H9 (cell line): ENCODE measurements around the gene AFAP1. TPM values are rescaled to one million over a fixed set of nuclear protein-coding genes. Genes with fewer than 3 reads are reported as not detected.

ENCODE experiments used
- DNase-seq: peaks from one replicate; pipeline ENCODE4 v3.0.0-alpha.2; 2017
- H2AFZ ChIP-seq: one replicate; pipeline ENCODE4 v1.6.1; 2013; ENCODE audit warnings: mild to moderate bottlenecking, low read length, control low read depth, moderate library complexity
- H2AK5ac ChIP-seq: 2 replicates; pipeline ENCODE4 v1.6.1; 2013; ENCODE audit warnings: low read length, control low read depth, mixed read lengths; ENCODE audit not compliant: insufficient read length
- H2BK120ac ChIP-seq: one replicate; pipeline ENCODE4 v1.6.1; 2013; ENCODE audit warnings: low read depth, mild to moderate bottlenecking, low read length, control low read depth, inconsistent platforms; ENCODE audit not compliant: poor library complexity, severe bottlenecking
- H2BK12ac ChIP-seq: 2 replicates; pipeline ENCODE4 v1.6.1; 2013; ENCODE audit warnings: low read length, control low read depth, mixed read lengths, low read depth; ENCODE audit not compliant: insufficient read length
- H2BK15ac ChIP-seq: 2 replicates; pipeline ENCODE4 v1.6.1; 2013; ENCODE audit warnings: low read depth, low read length, control low read depth
- H2BK20ac ChIP-seq: one replicate; pipeline ENCODE4 v1.6.1; 2013; ENCODE audit warnings: low read depth, mild to moderate bottlenecking, low read length, control low read depth, inconsistent platforms; ENCODE audit not compliant: poor library complexity, severe bottlenecking
- H2BK5ac ChIP-seq: 2 replicates; pipeline ENCODE4 v1.6.1; 2013; ENCODE audit warnings: low read length, control low read depth, mixed read lengths; ENCODE audit not compliant: insufficient read length
- H3K14ac ChIP-seq: 2 replicates; pipeline ENCODE4 v1.6.1; 2013; ENCODE audit warnings: low read length, control low read depth; ENCODE audit not compliant: insufficient read depth
- H3K18ac ChIP-seq: 2 replicates; pipeline ENCODE4 v1.6.1; 2013; ENCODE audit warnings: low read depth, mild to moderate bottlenecking, mixed read lengths, low read length, control low read depth; ENCODE audit not compliant: insufficient read length
- H3K23ac ChIP-seq: 2 replicates; pipeline ENCODE4 v1.6.1; 2013; ENCODE audit warnings: low read length, control low read depth, mixed read lengths, low read depth; ENCODE audit not compliant: insufficient read length
- H3K23me2 ChIP-seq: 2 replicates; pipeline ENCODE4 v1.6.1; 2013; ENCODE audit warnings: low read depth, mild to moderate bottlenecking, mixed read lengths, low read length, control low read depth; ENCODE audit not compliant: insufficient read length, poor library complexity, severe bottlenecking
- H3K27ac ChIP-seq: 2 replicates; pipeline ENCODE4 v1.5.1; 2013; ENCODE audit warnings: low read length, control low read depth, mixed read lengths, low read depth; ENCODE audit not compliant: insufficient read length
- H3K27me3 ChIP-seq: 2 replicates; pipeline ENCODE4 v1.6.1; 2013; ENCODE audit warnings: low read length, control low read depth, inconsistent platforms; ENCODE audit not compliant: insufficient read depth
- H3K4ac ChIP-seq: 2 replicates; pipeline ENCODE4 v1.6.1; 2013; ENCODE audit warnings: low read depth, mild to moderate bottlenecking, control low read depth, inconsistent platforms, low read length, moderate library complexity
- H3K4me1 ChIP-seq: 2 replicates; pipeline ENCODE4 v1.6.1; 2013; ENCODE audit warnings: low read length, control low read depth, inconsistent platforms; ENCODE audit not compliant: insufficient read depth
- H3K4me2 ChIP-seq: 2 replicates; pipeline ENCODE4 v1.6.1; 2013; ENCODE audit warnings: low read length, control low read depth, mixed read lengths; ENCODE audit not compliant: insufficient read length, insufficient read depth
- H3K56ac ChIP-seq: 2 replicates; pipeline ENCODE4 v1.6.1; 2013; ENCODE audit warnings: low read depth, mild to moderate bottlenecking, mixed read lengths, low read length, control low read depth; ENCODE audit not compliant: insufficient read length
- H3K79me1 ChIP-seq: 2 replicates; pipeline ENCODE4 v1.6.1; 2013; ENCODE audit warnings: low read depth, mild to moderate bottlenecking, moderate library complexity, low read length, control low read depth, inconsistent platforms; ENCODE audit not compliant: insufficient read depth, poor library complexity, severe bottlenecking
- H3K79me2 ChIP-seq: 2 replicates; pipeline ENCODE4 v1.6.1; 2013; ENCODE audit warnings: low read length, control low read depth, inconsistent platforms; ENCODE audit not compliant: insufficient read depth
- H3K9ac ChIP-seq: 2 replicates; pipeline ENCODE4 v1.6.1; 2013; ENCODE audit warnings: low read length, control low read depth, mixed read lengths; ENCODE audit not compliant: insufficient read length; ENCODE audit errors: extremely low read depth
- H3K9me3 ChIP-seq: one replicate; pipeline ENCODE4 v1.6.1; 2013; ENCODE audit warnings: low read depth, low read length, inconsistent platforms; ENCODE audit not compliant: control insufficient read depth
- H3T11ph ChIP-seq: one replicate; pipeline ENCODE4 v1.6.1; 2013; ENCODE audit warnings: mild to moderate bottlenecking, low read length, control low read depth, inconsistent platforms
- H4K20me1 ChIP-seq: one replicate; pipeline ENCODE4 v1.6.1; 2013; ENCODE audit not compliant: control insufficient read depth, insufficient read length, insufficient read depth
- H4K5ac ChIP-seq: 2 replicates; pipeline ENCODE4 v1.6.1; 2013; ENCODE audit warnings: low read depth, mild to moderate bottlenecking, mixed read lengths, low read length, control low read depth; ENCODE audit not compliant: insufficient read length
- H4K8ac ChIP-seq: replicated peaks from 2 replicates; pipeline ENCODE4 v1.6.1; 2013; ENCODE audit warnings: low read length, control low read depth, mixed read lengths, low read depth; ENCODE audit not compliant: insufficient read length
- H4K91ac ChIP-seq: 2 replicates; pipeline ENCODE4 v1.6.1; 2013; ENCODE audit warnings: low read depth, mild to moderate bottlenecking, moderate library complexity, mixed read lengths, low read length, control low read depth; ENCODE audit not compliant: insufficient read length
- H3K27ac Mint-ChIP-seq, 3 experiments: 2 replicates in 2 of 3; 3 replicates in 1 of 3; pipeline ENCODE4 v1.8.0; 2020 to 2021; ENCODE audit warnings: mixed read lengths in 3 of 3, mild to moderate bottlenecking in 1 of 3, moderate library complexity in 1 of 3
- H3K27me3 Mint-ChIP-seq: 2 replicates; pipeline ENCODE4 v1.8.0; 2021; ENCODE audit warnings: low read depth, mild to moderate bottlenecking, moderate library complexity, mixed read lengths
- H3K36me3 Mint-ChIP-seq, 3 experiments: 2 replicates in 2 of 3; 3 replicates in 1 of 3; pipeline ENCODE4 v1.8.0; 2020 to 2021; ENCODE audit warnings: low read depth in 3 of 3, mixed read lengths in 3 of 3; ENCODE audit not compliant: insufficient read depth in 1 of 3
- H3K4me1 Mint-ChIP-seq, 2 experiments: 2 replicates each; pipeline ENCODE4 v1.8.0; 2020; ENCODE audit warnings: mixed read lengths in 2 of 2
- H3K4me3 Mint-ChIP-seq, 2 experiments: 2 replicates in 1 of 2; 3 replicates in 1 of 2; pipeline ENCODE4 v1.8.0; 2020 to 2021; ENCODE audit warnings: mild to moderate bottlenecking in 2 of 2, mixed read lengths in 2 of 2, moderate library complexity in 1 of 2
- H3K9me3 Mint-ChIP-seq, 2 experiments: 2 replicates in 1 of 2; 3 replicates in 1 of 2; pipeline ENCODE4 v1.8.0; 2020; ENCODE audit warnings: mild to moderate bottlenecking in 2 of 2, mixed read lengths in 2 of 2, moderate library complexity in 1 of 2
- CTCF ChIP-seq: fragments of 200-600 bp; sonication (generic); conservative IDR thresholded peaks from 3 replicates; pipeline ENCODE4 v1.8.0; 2021; ENCODE audit warnings: antibody characterized with exemption, mild to moderate bottlenecking
- WGBS: extraction: QIAGEN DNeasy Blood & Tissue Kit; methylation state at CpG from one replicate; pipeline ENCODE4 v1.1.7; 2013; ENCODE audit warnings: missing lambda C conversion rate, low lambda C conversion rate, mixed read lengths; ENCODE audit not compliant: insufficient read length; ENCODE audit errors: extremely low coverage; 5-methylcytosine and 5-hydroxymethylcytosine counted together
- total RNA-seq: library from RNA; stranded (reverse); gene quantifications from 2 replicates; pipeline ENCODE4 v1.2.1, GENCODE V29; 2021

The AFAP1 gene
- total RNA-seq, 1 experiment from 2014 or later: 6.5 TPM

GRCh38 chr4:7922466-7922865 lies 17.2 kb downstream of the AFAP1 start:
- Histone ChIP-seq H2AK5ac (no peak overlapping the region), H3K56ac (no peak overlapping the region), H2BK120ac (no peak overlapping the region), H3K27me3 (no peaks in the 10 kb centered on the region), H2BK15ac (no peak overlapping the region), H2AFZ (no peak overlapping the region), H3K79me2 (peaks cover 8% of the 10 kb centered on the region; the same call in 1 of the 2 replicates), H3K14ac (no peak overlapping the region), H3K9ac (no peak overlapping the region), H3K23ac (no peak overlapping the region), H2BK20ac (no peak overlapping the region), H3K23me2 (no peaks in the 10 kb centered on the region), H3K4me2 (no peak overlapping the region), H2BK5ac (no peak overlapping the region), H3K4ac (no peak overlapping the region), H3K9me3 (no peaks in the 10 kb centered on the region), H4K91ac (no peak overlapping the region), H4K20me1 (no peaks in the 10 kb centered on the region), H3K79me1 (no peaks in the 10 kb centered on the region), H3K18ac (no peak overlapping the region), H2BK12ac (no peak overlapping the region), H3T11ph (no peak overlapping the region), H3K27ac (no peak overlapping the region), H4K8ac (no peak overlapping the region), H3K4me1 (peaks cover 2% of the 10 kb centered on the region; the same call in 1 of the 2 replicates), H4K5ac (no peak overlapping the region)
- Mint-ChIP-seq H3K27ac (no peak overlapping the region), H3K4me3 (no peak overlapping the region), H3K27me3 (no peaks in the 10 kb centered on the region), H3K36me3 (peaks cover 0 to 9% (median 1%) of the 10 kb centered on the region in 3 experiments; a peak in 3 of 7 replicates), H3K4me1 (peaks cover 14 to 20% of the 10 kb centered on the region in 2 experiments), H3K9me3 (0 out of 5 replicates have a peak, but pooled peaks cover 0 to 4% of the 10 kb centered on the region in 2 experiments)
- 100% methylated on average over 1 of the region's 7 CpGs for WGBS
- TF ChIP-seq CTCF: no peak
- no peak for DNase-seq
